GM23248 (cell line): ENCODE data around the gene MYO3A. TPM values are rescaled to one million over a fixed set of nuclear protein-coding genes. Genes with fewer than 3 reads are reported as not detected.

Source experiments
- DNase-seq: peaks from one replicate; pipeline ENCODE4 v3.0.0-alpha.2; 2015
- H2AFZ ChIP-seq: fragments of 200-600 bp; sonication (generic); 2 replicates; pipeline ENCODE4 v1.6.1; 2016; ENCODE audit warnings: antibody characterized with exemption
- H3F3A ChIP-seq: fragments of 200-600 bp; sonication (generic); 2 replicates; pipeline ENCODE4 v1.6.1; 2016; ENCODE audit warnings: mild to moderate bottlenecking, antibody characterized with exemption, mixed run types; ENCODE audit not compliant: insufficient read depth
- H3K27ac ChIP-seq: fragments of 200-600 bp; sonication (generic); 2 replicates; pipeline ENCODE4 v1.5.1; 2016; ENCODE audit warnings: mild to moderate bottlenecking
- H3K27me3 ChIP-seq: fragments of 200-600 bp; sonication (generic); replicated peaks from 2 replicates; pipeline ENCODE4 v1.6.1; 2016; ENCODE audit warnings: mild to moderate bottlenecking; ENCODE audit not compliant: insufficient read depth
- H3K36me3 ChIP-seq: fragments of 200-600 bp; sonication (generic); 2 replicates; pipeline ENCODE4 v1.6.1; 2016; ENCODE audit warnings: low read depth, mild to moderate bottlenecking
- H3K4me1 ChIP-seq: fragments of 200-600 bp; sonication (generic); 2 replicates; pipeline ENCODE4 v1.6.1; 2016; ENCODE audit warnings: mild to moderate bottlenecking; ENCODE audit not compliant: insufficient read depth
- H3K4me2 ChIP-seq: fragments of 200-600 bp; sonication (generic); one replicate; pipeline ENCODE4 v1.6.1; 2016; ENCODE audit warnings: mild to moderate bottlenecking; ENCODE audit not compliant: unreplicated experiment
- H3K4me3 ChIP-seq: fragments of 200-600 bp; sonication (generic); 2 replicates; pipeline ENCODE4 v1.5.1; 2016; ENCODE audit warnings: mild to moderate bottlenecking
- H3K79me2 ChIP-seq: fragments of 200-600 bp; sonication (generic); 2 replicates; pipeline ENCODE4 v1.6.1; 2016; ENCODE audit warnings: mild to moderate bottlenecking; ENCODE audit not compliant: insufficient read depth
- H3K9ac ChIP-seq: fragments of 200-600 bp; sonication (generic); 2 replicates; pipeline ENCODE4 v1.6.1; 2016; ENCODE audit warnings: mild to moderate bottlenecking
- H3K9me2 ChIP-seq: fragments of 200-600 bp; sonication (generic); 2 replicates; pipeline ENCODE4 v1.6.1; 2016; ENCODE audit warnings: mixed run types, mild to moderate bottlenecking, moderate library complexity; ENCODE audit not compliant: insufficient read depth
- H3K9me3 ChIP-seq: fragments of 200-600 bp; sonication (generic); one replicate; pipeline ENCODE4 v1.6.1; 2017; ENCODE audit warnings: low read depth
- H4K20me1 ChIP-seq: fragments of 200-600 bp; sonication (generic); 2 replicates; pipeline ENCODE4 v1.6.0; 2016; ENCODE audit not compliant: insufficient read depth
- EZH2 ChIP-seq: fragments of 200-600 bp; sonication (generic); IDR thresholded peaks from 2 replicates; pipeline ENCODE4 v1.6.1; 2018; ENCODE audit warnings: antibody characterized with exemption, mild to moderate bottlenecking; ENCODE audit not compliant: insufficient read depth, poor library complexity, severe bottlenecking
- EZH2phosphoT487 ChIP-seq: fragments of 200-600 bp; sonication (generic); IDR thresholded peaks from 2 replicates; pipeline ENCODE4 v1.6.1; 2018; ENCODE audit warnings: antibody characterized with exemption, moderate library complexity, mild to moderate bottlenecking, low read depth; ENCODE audit not compliant: insufficient read depth
- WGBS, 2 experiments: methylation state at CpG; one replicate each; pipeline ENCODE4 v1.1.6; 2015 to 2017; ENCODE audit warnings: low lambda C conversion rate in 2 of 2, low coverage in 1 of 2; ENCODE audit errors: missing lambda C conversion rate in 2 of 2; 5-methylcytosine and 5-hydroxymethylcytosine counted together
- in situ Hi-C: fragments of 300-500 bp; cut with MboI; formaldehyde crosslinking; loops from 2 replicates; pipeline ENCODE4 v1.15.0; 2020
- polyA plus RNA-seq: library from polyadenylated mRNA; unstranded; fragments of >200 nt; fragmentation: Nextera tagmentation; extraction: Ambion mirVana; gene quantifications from 2 replicates; pipeline ENCODE4 v1.2.1, GENCODE V29; 2016
- total RNA-seq: library from RNA; depleted of rRNA; stranded (reverse); fragments of >200 nt; shearing (Covaris generic); gene quantifications from 2 replicates; pipeline ENCODE4 v1.2.3, GENCODE V29; 2014

The MYO3A gene
- total and polyA plus RNA-seq, 2 experiments from 2014 or later: not detected

GRCh38 chr10:26205223-26205622 lies 271.2 kb downstream of the MYO3A start:
- Histone ChIP-seq H3K9me2 (no peaks in the 10 kb centered on the region), H3K9ac (no peak overlapping the region), H3K4me1 (no peaks in the 10 kb centered on the region), H3K4me3 (no peak overlapping the region), H3K4me2 (no peak overlapping the region), H3K36me3 (no peaks in the 10 kb centered on the region), H3F3A (no peaks in the 10 kb centered on the region), H2AFZ (no peak overlapping the region), H3K79me2 (no peaks in the 10 kb centered on the region), H3K27me3 (no peaks in the 10 kb centered on the region; the same call in none of the 2 replicates), H3K27ac (no peak overlapping the region), H3K9me3 (no peaks in the 10 kb centered on the region), H4K20me1 (no peaks in the 10 kb centered on the region)
- in situ Hi-C loops: no loop called here
- TF ChIP-seq EZH2phosphoT487: no peak
- TF ChIP-seq EZH2: no peak
- 11% methylated on average over 1 to 2 of the region's 2 CpGs for WGBS, 2 experiments
- no peak for DNase-seq

- Histone ChIP-seq H3K27me3 (peaks cover 56% of the 10 kb centered on the region), H4K20me1 (no peaks in the 10 kb centered on the region), H3K27ac (no peak overlapping the region), H3F3A (no peaks in the 10 kb centered on the region), H3K9me2 (no peaks in the 10 kb centered on the region), H3K9me3 (no peaks in the 10 kb centered on the region), H2AFZ (no peak overlapping the region), H3K4me3 (no peak overlapping the region), H3K4me1 (no peaks in the 10 kb centered on the region), H3K9ac (no peak overlapping the region), H3K79me2 (no peaks in the 10 kb centered on the region), H3K4me2 (no peak overlapping the region), H3K36me3 (no peaks in the 10 kb centered on the region)
- 2 to 3% methylated on average over 31 to 37 of the region's 37 CpGs for WGBS, 2 experiments
- no peak for DNase-seq
- TF ChIP-seq EZH2phosphoT487 (no peak), EZH2 (no peak)
- in situ Hi-C loops: no loop called here
Measured at GRCh38 chr10:26211781-26212444, 277.9 kb downstream of the MYO3A start.

GRCh38 chr10:26212511-26212910 lies 278.5 kb downstream of the MYO3A start:
- H3K9ac ChIP-seq: no peak overlapping the region
- no peaks in the 10 kb centered on the region for H3K4me1 ChIP-seq
- 4 to 5% methylated on average over 11 to 12 of the region's 12 CpGs for WGBS, 2 experiments
- no peaks in the 10 kb centered on the region for H3K36me3 ChIP-seq
- H3K4me3 ChIP-seq: no peak overlapping the region
- no peak for TF ChIP-seq EZH2
- no peak for TF ChIP-seq EZH2phosphoT487
- no peak overlapping the region for H2AFZ ChIP-seq
- H4K20me1 ChIP-seq: no peaks in the 10 kb centered on the region
- H3K27ac ChIP-seq: no peak overlapping the region
- H3K79me2 ChIP-seq: no peaks in the 10 kb centered on the region
- in situ Hi-C loops: no loop called here
- no peaks in the 10 kb centered on the region for H3K9me2 ChIP-seq
- no peak overlapping the region for H3K4me2 ChIP-seq
- H3K9me3 ChIP-seq: no peaks in the 10 kb centered on the region
- H3F3A ChIP-seq: no peaks in the 10 kb centered on the region
- peaks cover 62% of the 10 kb centered on the region for H3K27me3 ChIP-seq
- DNase-seq: no peak

GRCh38 chr10:26213157-26213800 lies 279.2 kb downstream of the MYO3A start:
- Histone ChIP-seq H3K4me1 (no peaks in the 10 kb centered on the region), H3K36me3 (no peaks in the 10 kb centered on the region), H3K27ac (no peak overlapping the region), H3F3A (no peaks in the 10 kb centered on the region), H3K4me3 (no peak overlapping the region), H3K9me2 (no peaks in the 10 kb centered on the region), H3K27me3 (peaks cover 70% of the 10 kb centered on the region), H2AFZ (no peak overlapping the region), H3K4me2 (no peak overlapping the region), H3K79me2 (no peaks in the 10 kb centered on the region), H4K20me1 (no peaks in the 10 kb centered on the region), H3K9ac (no peak overlapping the region), H3K9me3 (no peaks in the 10 kb centered on the region)
- WGBS, 2 experiments: 21 to 27% methylated on average over 10 to 11 of the region's 11 CpGs
- TF ChIP-seq EZH2phosphoT487 (no peak), EZH2 (no peak)
- in situ Hi-C loops: no loop called here
- no peak for DNase-seq
